22Rv1 (cell line): ENCODE data around the gene BATF3.
"Not testable (repeated sequence)": the region's sequence is repeated elsewhere in the genome, so short reads cannot be mapped to it uniquely, and the experiment has no call there.

Source experiments
- H3K27ac ChIP-seq: fragments of 450-650 bp; 2 replicates; pipeline ENCODE4 v1.5.1; 2017
- ZFX ChIP-seq: fragments of 450-650 bp; IDR thresholded peaks from 2 replicates; pipeline ENCODE4 v1.6.1; 2017; ENCODE audit warnings: antibody characterized with exemption, borderline replicate concordance
- TF ChIP-seq, protein P1 (sequence below): fragments of 450-650 bp; IDR thresholded peaks from 2 replicates; pipeline ENCODE4 v1.5.1; 2017; ENCODE audit warnings: mild to moderate bottlenecking

Gene BATF3

DNA sequence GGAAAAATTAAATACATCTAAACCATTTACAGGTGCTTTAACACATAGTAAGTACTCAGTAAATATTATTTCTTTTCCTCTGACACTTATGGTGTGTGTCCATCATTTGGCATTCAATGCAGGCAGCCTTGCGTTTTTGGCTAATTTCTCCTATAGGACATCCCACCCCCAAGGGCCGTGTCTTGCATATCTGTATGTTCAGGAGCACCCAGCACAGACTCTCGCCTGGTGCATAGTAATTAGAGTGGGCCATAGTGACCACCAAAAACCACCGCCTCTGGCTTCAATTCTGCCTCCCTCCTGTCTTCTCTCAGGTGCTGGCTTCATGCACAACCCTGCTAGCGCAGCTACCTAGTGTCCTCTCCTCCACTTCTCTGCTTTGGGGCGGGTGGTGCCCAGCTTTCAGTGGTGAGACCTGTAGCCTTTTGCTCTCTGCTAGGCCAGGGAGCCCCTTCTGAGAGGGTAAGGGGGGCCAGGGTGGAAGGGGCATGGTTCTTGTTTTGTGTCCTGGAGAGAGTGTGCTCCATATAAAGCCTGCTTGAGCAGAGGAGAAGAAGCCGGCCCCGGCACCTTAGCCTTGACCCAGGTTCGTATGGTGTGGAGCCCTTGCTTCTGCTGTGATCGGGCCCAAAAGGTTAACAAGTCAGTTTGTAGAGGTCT, 33.4 kb downstream of the BATF3 start:
- TF ChIP-seq, protein P1, sequence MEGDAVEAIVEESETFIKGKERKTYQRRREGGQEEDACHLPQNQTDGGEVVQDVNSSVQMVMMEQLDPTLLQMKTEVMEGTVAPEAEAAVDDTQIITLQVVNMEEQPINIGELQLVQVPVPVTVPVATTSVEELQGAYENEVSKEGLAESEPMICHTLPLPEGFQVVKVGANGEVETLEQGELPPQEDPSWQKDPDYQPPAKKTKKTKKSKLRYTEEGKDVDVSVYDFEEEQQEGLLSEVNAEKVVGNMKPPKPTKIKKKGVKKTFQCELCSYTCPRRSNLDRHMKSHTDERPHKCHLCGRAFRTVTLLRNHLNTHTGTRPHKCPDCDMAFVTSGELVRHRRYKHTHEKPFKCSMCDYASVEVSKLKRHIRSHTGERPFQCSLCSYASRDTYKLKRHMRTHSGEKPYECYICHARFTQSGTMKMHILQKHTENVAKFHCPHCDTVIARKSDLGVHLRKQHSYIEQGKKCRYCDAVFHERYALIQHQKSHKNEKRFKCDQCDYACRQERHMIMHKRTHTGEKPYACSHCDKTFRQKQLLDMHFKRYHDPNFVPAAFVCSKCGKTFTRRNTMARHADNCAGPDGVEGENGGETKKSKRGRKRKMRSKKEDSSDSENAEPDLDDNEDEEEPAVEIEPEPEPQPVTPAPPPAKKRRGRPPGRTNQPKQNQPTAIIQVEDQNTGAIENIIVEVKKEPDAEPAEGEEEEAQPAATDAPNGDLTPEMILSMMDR, result no peak
- TF ChIP-seq ZFX, result no peak

DNA sequence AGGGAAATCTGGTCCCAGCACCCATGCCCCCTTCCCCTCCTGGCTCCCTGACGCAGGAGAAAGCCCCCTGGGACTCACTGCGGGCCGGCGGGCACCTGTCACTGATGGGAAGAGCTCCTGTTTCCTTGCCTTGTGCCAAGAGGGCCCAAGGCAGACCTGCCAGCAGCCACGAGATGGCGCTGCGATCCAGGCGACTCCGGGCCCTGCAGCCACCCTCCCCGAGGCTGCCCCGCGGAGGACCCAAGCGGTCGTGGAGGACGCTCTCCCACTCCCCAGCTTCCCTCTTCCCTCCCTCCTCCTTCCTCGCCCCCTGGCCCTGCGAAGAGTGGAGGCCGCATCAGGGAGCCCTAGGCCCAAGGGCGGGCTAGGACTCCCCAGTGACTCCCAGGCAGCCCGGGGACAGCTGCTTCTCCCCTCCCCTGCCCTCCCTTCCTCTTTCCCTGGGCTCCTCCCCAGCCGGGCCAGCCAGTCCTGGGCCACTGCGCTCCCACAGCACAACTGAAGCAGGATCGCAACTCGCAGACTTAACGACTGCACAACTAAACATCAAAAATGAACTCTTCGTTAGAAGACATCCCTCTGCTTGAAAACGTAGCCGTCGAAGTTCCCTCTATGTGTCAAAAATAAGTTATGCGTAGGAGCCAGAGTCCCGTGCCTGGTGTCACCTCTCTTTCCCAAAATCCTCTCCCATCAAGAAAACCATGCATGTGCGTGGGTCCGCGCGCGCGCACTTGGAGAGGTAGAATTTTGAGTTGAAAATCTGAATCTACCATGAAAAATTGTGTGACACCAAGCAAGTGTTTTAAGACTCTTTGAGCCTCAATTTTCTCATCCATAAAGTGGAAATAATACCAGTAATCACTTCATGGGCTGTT, 34.2 kb downstream of the BATF3 start:
- TF ChIP-seq, protein P1, result peak; percentile 99
- no peak for TF ChIP-seq ZFX
- H3K27ac ChIP-seq, result no peak overlapping the region

More for the DNA sequence above, 33.4 kb downstream of the BATF3 start:
- H3K27ac ChIP-seq, result no peak overlapping the region

DNA sequence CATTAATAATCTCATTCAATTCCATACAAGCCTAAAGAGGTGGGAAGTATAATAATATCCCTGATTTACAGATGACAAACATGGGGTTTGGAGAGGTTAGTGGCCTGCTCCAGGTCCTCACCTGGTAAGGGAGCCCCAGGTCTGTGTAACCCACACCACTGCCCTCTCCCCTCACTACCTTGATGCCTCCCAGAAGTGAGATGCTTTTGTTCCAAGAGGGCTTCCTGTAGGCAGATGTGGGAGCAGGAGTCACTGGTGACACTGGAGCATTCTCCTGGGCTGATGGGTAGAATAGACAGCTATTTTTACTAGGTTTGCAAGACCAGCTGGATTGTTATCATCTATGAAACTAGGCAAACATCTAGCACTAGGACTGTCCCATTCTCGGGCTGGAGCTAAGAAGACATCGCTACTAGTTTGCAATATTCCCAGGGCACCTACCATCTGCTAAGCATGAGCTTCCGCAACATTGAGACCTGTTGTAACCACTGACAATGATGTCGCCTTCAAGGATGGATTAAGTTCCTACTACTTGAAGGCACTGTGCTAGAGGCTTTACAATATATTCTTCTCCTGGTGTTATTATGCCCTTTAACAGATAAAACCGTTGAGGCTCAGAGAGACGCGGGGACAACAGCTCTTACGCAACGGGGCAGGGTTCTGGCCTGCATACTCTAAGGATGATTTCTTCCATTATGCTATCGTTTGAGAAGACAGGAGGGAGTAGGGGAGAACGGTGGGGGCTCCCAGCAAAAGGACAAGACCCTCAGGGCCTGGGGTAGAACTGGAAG, 35.0 kb downstream of the BATF3 start:
- TF ChIP-seq, protein P1, result no peak
- no peak for TF ChIP-seq ZFX
- H3K27ac ChIP-seq, result no peak overlapping the region

DNA sequence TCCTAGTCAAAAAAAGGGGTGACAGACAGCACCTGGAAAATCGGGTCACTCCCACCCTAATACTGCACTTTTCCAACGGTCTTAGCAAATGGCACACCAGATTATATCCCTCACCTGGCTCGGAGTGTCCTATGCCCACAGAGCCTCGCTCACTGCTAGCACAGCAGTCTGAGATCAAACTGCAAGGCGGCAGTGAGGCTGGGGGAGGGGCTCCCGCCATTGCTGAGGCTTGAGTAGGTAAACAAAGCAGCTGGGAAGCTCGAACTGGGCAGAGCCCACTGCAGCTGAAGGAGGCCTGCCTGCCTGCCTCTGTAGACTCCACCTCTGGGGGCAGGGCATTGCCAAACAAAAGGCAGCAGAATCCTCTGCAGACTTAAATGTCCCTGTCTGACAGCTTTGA, 41.4 kb downstream of the BATF3 start:
- not testable (repeated sequence) for H3K27ac ChIP-seq

DNA sequence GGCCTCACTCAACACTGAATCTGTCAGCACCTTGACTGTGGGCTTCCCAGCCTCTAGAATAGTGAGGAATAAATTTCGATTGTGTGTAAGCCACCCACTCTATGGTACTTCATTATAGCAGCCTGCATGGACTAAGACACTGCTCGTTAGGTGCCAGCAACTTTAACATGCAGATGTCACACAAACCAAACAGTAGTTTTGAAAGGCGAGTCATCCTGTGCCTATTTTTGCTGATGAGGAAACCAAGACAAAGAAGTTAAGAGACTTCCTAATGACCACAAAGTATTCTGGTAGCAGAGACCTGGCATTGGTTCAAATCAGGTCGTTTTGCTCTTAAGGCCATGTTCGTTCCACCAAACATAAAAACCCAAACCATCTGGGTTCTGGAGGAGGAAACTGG, 42.9 kb downstream of the BATF3 start:
- H3K27ac ChIP-seq, result no peak overlapping the region

DNA sequence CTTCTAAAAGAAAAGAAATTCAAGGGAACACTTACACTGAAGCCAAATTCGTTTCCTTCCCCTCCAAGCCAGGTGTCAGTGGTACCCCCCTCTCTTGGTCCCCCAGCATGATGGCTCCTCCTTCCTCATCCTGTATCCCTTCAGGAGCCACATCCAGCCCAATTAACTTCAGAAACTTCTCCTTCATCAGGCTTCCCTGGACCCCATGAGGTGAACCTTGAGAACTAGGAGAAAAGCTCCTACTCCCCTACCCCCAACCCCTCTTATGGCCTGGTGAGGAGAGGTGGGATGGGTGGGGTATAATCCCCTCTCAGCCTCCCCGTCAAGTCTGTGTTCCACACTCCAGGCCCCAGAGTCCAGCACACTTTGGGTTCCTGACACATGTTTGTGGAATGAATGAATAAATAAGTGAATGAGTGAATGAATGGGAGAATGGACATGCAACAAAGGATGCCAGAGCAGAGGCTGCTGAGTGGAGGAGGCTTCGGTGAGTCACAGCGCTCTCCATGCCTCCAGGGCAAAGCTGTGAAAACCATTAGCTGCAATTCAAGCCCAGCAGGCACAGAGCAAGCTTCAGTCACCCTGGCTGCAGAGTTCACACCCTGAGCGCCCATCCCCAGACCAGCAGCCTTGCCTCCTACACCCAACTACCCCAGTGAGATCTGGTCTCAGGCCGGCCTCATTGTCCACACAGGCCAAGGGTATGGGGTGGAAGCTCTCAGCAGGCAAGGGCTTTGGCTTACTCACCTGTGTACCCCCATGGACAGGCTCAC, 43.8 kb downstream of the BATF3 start:
- no peak overlapping the region for H3K27ac ChIP-seq
- TF ChIP-seq, protein P1, result no peak
- no peak for TF ChIP-seq ZFX

More for the DNA sequence above, 42.9 kb downstream of the BATF3 start:
- TF ChIP-seq ZFX, result no peak
- TF ChIP-seq, protein P1, result no peak

DNA sequence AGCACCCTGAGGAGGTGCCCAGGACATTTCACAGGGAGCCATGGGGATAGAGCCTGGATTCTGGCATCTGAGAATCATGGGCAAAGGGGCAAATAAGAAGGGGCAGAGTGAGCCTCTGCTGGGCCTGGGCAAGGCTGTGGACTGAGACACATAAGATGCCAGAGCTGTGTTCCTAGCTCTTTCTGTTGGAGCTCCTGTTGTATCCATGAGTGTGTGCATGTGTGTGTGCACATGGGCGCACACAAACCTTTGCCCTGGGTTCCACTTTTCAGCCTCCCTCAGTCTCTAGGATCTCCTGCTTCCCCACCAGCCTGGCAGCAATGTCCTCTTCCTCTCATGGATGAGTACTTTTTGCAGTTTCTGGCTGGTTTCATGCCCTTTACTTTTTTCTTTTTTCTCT, 47.0 kb downstream of the BATF3 start:
- TF ChIP-seq ZFX, result no peak
- TF ChIP-seq, protein P1, result no peak
- no peak overlapping the region for H3K27ac ChIP-seq
